A172 (cell line): ENCODE data around the gene HCK. TPM values are rescaled to one million over a fixed set of nuclear protein-coding genes. Genes with fewer than 3 reads are reported as not detected.

Experiments
- DNase-seq: peaks from one replicate; pipeline ENCODE4 v3.0.0-alpha.2; 2015; ENCODE audit warnings: low spot score
- total RNA-seq: library from RNA; depleted of rRNA; stranded (reverse); fragments of >200 nt; shearing (Covaris generic); gene quantifications from 2 replicates; pipeline ENCODE4 v1.2.3, GENCODE V29; 2014; rRNA removed

HCK gene
- total RNA-seq = not detected in 2 replicates

- no peak for DNase-seq
These were observed at the start of gene HCK for GRCh38 chr20:32052090-32052777. TSS of gene HCK (plus strand) at chr20:32052242.

DNA sequence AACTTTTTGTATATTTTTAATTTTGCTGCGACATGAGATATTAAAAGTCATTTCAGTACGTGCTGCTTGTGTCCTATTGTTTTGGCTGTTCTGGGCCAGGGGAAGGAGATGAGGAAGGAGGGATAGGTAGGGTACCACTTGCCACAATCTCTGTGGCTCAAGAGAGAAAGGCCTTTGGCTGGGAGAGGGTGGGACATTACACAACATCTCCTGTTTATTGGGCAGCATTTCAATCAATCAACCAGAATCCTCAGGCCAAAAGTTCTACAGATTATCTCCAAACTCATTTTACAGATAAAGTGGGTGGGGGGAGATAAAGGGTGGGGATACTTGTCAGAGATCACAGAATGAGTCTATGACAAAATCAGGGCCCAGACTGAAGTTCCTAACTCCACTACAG, 48.7 kb upstream of the HCK start:
- no peak for DNase-seq

GRCh38 chr20:32004963-32005362, 47.1 kb upstream of the HCK start:
- no peak for DNase-seq

DNA sequence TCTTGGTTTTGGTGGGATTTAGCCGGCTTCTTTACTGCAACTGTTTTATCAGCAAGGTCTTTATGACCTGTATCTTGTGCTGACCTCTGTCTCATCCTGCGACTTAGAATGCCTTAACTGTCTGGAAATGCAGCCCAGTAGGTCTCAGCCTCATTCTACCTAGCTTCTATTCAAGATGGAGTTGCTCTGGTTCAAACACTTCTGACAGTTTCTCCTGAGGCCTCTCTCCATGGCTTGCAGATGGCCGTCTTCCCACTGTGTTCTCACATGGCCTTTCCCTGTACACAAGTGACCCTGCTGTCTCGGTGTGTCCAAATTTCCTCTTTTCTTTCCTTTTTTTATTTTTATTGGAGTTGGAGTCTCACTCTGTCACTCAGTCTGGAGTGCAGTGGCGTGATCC, 46.0 kb upstream of the HCK start:
- DNase-seq = no peak

GRCh38 chr20:32006841-32007786, 44.9 kb upstream of the HCK start:
- DNase-seq = no peak

- peak; percentile 55 for DNase-seq
These were observed 44.0 kb upstream of the HCK start for GRCh38 chr20:32007787-32008616.

DNA sequence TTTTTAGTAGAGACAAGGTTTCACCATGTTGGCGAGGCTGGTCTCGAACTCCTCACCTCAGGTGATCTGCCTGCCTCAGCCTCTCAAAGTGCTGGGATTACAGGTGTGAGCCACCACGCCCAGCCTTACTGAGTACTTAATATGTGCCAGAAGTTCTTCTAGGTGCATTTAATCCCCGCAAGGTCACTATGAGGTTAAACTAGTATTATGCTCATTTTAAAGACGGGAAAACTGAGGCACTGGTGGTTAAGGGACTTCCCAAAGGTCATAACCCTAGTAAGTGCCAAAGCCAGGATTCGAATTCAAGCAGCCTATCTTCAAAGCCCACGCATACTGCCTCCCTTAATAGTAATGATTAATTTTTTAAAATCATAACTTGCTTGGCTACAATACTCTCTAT, 42.5 kb upstream of the HCK start:
- DNase-seq = no peak

DNA sequence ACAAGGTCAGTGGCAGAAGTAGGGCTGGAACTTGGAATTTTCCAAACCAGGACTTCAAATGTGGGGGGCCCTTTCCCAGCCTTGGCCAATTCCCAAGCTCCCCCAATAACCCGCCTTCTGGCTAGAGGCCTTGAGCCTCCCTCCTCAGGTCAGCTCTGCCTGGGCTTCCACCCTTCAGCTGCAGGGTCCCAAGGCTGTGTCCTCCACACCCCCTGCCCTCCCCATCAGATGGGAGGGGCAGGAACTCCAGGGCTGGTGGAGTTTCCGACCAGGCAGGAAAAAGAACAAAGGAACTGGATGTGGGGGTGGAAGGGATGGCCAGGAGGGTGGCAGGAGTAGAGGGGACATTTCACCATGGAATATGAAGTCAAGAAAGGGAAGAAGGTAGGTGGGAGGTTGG, 41.9 kb upstream of the HCK start, which contains the start of gene CCM2L:
CCM2L (plus strand) TSS at position 338 of the 400 bp plus-strand sequence; CDS start at position 355, 17 bp downstream.
- no peak for DNase-seq

- no peak for DNase-seq
These were observed 41.4 kb upstream of the HCK start for GRCh38 chr20:32010666-32011065.

- DNase-seq = no peak
These were observed 39.8 kb upstream of the HCK start for GRCh38 chr20:32012159-32012688.

GRCh38 chr20:32013326-32013725, 38.7 kb upstream of the HCK start:
- no peak for DNase-seq

DNA sequence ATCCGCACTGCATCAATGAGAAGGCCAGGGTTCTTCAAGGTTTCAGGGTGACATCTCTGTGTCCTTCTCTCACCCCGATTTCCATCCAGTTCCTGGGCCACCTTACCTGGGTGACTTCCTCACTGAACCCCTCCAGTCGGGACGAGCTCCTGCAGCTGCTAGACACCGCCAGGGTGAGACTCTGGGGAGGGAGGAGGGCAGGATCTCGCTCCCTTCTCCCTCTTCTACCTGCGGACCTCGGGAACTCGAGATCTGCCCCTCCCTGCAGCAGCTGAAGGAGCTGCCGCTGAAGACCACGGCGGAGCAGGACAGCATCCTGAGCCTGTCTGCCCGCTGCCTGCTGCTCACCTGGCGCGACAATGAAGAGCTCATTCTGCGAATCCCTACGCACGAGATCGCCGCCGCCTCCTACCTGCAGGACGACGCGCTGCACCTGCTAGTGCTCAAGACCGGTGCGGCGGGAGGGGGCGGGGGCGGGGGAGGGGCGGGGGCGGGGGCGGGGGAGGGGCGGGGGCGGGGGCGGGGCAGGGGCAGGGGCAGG, 34.3 kb upstream of the HCK start:
- DNase-seq = no peak

- DNase-seq = no peak
These were observed 33.5 kb upstream of the HCK start for GRCh38 chr20:32018269-32019155.

DNA sequence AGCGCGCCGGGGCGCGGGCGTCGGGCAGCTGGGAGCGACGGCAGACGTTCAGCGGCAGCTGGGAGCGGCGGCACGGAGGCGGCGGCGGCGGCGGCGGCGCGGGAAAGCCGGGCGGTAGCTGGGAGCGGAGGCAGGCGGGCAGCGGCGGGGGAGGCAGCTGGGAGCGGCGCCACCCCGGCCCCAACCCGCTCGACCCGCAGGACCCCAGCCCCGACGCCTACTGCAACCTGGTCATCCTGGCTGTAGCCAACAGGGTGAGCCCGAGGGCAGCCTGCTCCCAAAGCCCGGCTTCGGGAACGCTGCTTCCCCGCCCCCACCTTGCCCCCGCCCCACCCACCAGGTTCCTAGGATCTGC, 32.9 kb upstream of the HCK start:
- no peak for DNase-seq

GRCh38 chr20:32019563-32020463, 32.2 kb upstream of the HCK start:
- no peak for DNase-seq

GRCh38 chr20:32021091-32021490, 31.0 kb upstream of the HCK start:
- DNase-seq = no peak

- DNase-seq = no peak
These were observed 27.3 kb upstream of the HCK start for GRCh38 chr20:32024683-32025295.

DNA sequence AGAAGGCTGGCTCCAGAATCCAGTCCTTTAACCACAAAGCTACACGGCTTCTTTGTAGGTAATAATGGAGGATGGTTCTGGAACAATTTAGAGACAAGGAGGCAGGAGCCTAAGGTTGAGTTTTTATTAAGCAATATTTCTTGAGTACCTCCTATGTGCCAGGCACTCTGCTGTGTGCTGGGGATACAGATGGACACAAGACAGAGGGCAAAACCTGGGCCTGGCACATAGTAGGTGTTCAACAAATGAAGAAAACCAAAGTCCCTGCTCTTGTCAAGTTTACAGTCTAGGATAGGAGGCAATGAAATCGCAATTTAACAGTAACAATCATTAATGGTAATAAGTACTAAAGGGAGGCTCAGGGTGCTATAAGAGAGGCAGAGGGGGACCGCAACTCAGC, 24.4 kb upstream of the HCK start:
- no peak for DNase-seq
